ENCODE data around the gene IFNGR2. TPM values are rescaled to one million over a fixed set of nuclear protein-coding genes. Genes with fewer than 3 reads are reported as not detected.
"Not testable (repeated sequence)": the region's sequence is repeated elsewhere in the genome, so short reads cannot be mapped to it uniquely, and the experiment has no call there.

Gene IFNGR2
- total and polyA plus RNA-seq, 5 donors from 2014 or later, result 10.2 to 37.2 (median 22.8) TPM

GRCh38 chr21:33402001-33402979, 923 bp upstream of the IFNGR2 start:
- no peaks in the 10 kb centered on the region for H3K36me3 ChIP-seq (ENCODE audit: control insufficient read depth, insufficient read depth, low read length)
- peaks cover 16% of the 10 kb centered on the region for H3K27me3 Mint-ChIP-seq
- no peaks in the 10 kb centered on the region for H3K9me3 ChIP-seq (ENCODE audit: control insufficient read depth in 2 of 2, low read length in 2 of 2)
- DNase-seq (peak in 1 of 3 donors; percentile 31), ATAC-seq (ENCODE audit: low read depth in 2 of 2) (no peak)
- peaks cover 0 to 2% (median 0%) of the 10 kb centered on the region in 7 donors for H3K9me3 Mint-ChIP-seq
- peaks cover 6 to 58% (median 34%) of the 10 kb centered on the region in 4 donors for H3K4me1 Mint-ChIP-seq
- no peaks in the 10 kb centered on the region for H3K36me3 Mint-ChIP-seq
- H3K27ac ChIP-seq (ENCODE audit: insufficient read depth, low read length, poor library complexity, severe bottlenecking), result peak overlapping the region; percentile 61
- H3K27me3 ChIP-seq (ENCODE audit: control insufficient read depth, insufficient read depth, low read length), result no peaks in the 10 kb centered on the region
- peak overlapping the region in 2 of 3 donors; percentile 79 to 88 for H3K27ac Mint-ChIP-seq
- H3K4me3 ChIP-seq (ENCODE audit: low read depth, low read length), result no peak overlapping the region
- peak overlapping the region; percentile 81 to 90 (median 86) for H3K4me3 Mint-ChIP-seq
- peaks cover 41% of the 10 kb centered on the region for H3K4me1 ChIP-seq (ENCODE audit: control insufficient read depth, insufficient read depth, low read length, poor library complexity, severe bottlenecking)

GRCh38 chr21:33403786-33404585, 773 bp downstream of the IFNGR2 start:
- peaks cover 41% of the 10 kb centered on the region for H3K4me1 ChIP-seq (ENCODE audit: control insufficient read depth, insufficient read depth, low read length, poor library complexity, severe bottlenecking)
- peak overlapping the region; percentile 61 for H3K27ac ChIP-seq (ENCODE audit: insufficient read depth, low read length, poor library complexity, severe bottlenecking)
- no peaks in the 10 kb centered on the region for H3K27me3 ChIP-seq (ENCODE audit: control insufficient read depth, insufficient read depth, low read length)
- DNase-seq (peak in 2 of 3 donors; percentile 4 to 45), ATAC-seq (ENCODE audit: low read depth in 2 of 2) (peak; percentile 27 to 46)
- H3K4me3 ChIP-seq (ENCODE audit: low read depth, low read length), result peak overlapping the region; percentile 82
- H3K36me3 Mint-ChIP-seq, result peaks cover 4% of the 10 kb centered on the region
- H3K27ac Mint-ChIP-seq, result peak overlapping the region; percentile 95 to 96 (median 95)
- peaks cover 14% of the 10 kb centered on the region for H3K27me3 Mint-ChIP-seq
- no peaks in the 10 kb centered on the region for H3K9me3 ChIP-seq (ENCODE audit: control insufficient read depth in 2 of 2, low read length in 2 of 2)
- no peaks in the 10 kb centered on the region for H3K36me3 ChIP-seq (ENCODE audit: control insufficient read depth, insufficient read depth, low read length)
- peaks cover 0 to 2% (median 0%) of the 10 kb centered on the region in 7 donors for H3K9me3 Mint-ChIP-seq
- H3K4me3 Mint-ChIP-seq, result peak overlapping the region; percentile 95 to 99 (median 97)
- peaks cover 14 to 68% (median 37%) of the 10 kb centered on the region in 4 donors for H3K4me1 Mint-ChIP-seq

- no peaks in the 10 kb centered on the region for H3K27me3 ChIP-seq (ENCODE audit: control insufficient read depth, insufficient read depth, low read length)
Observed at GRCh38 chr21:33406493-33406892, 3.3 kb downstream of the IFNGR2 start.

GRCh38 chr21:33411949-33412430, 8.8 kb downstream of the IFNGR2 start:
- Histone ChIP-seq H3K9me3 (ENCODE audit: control insufficient read depth in 2 of 2, low read length in 2 of 2) (no peaks in the 10 kb centered on the region), H3K27ac (ENCODE audit: insufficient read depth, low read length, poor library complexity, severe bottlenecking) (no peak overlapping the region), H3K4me3 (ENCODE audit: low read depth, low read length) (no peak overlapping the region), H3K4me1 (ENCODE audit: control insufficient read depth, insufficient read depth, low read length, poor library complexity, severe bottlenecking) (peaks cover 10% of the 10 kb centered on the region), H3K27me3 (ENCODE audit: control insufficient read depth, insufficient read depth, low read length) (no peaks in the 10 kb centered on the region), H3K36me3 (ENCODE audit: control insufficient read depth, insufficient read depth, low read length) (peaks cover 16% of the 10 kb centered on the region)
- peak overlapping the region; percentile 14 to 69 (median 29) for H3K4me3 Mint-ChIP-seq
- H3K9me3 Mint-ChIP-seq, result no peaks in the 10 kb centered on the region
- H3K27me3 Mint-ChIP-seq, result no peaks in the 10 kb centered on the region
- ATAC-seq (ENCODE audit: low read depth in 2 of 2) (peak; percentile 69 to 72), DNase-seq (peak in 1 of 3 donors; percentile 87)
- peak overlapping the region; percentile 1 to 88 (median 87) for H3K27ac Mint-ChIP-seq
- H3K36me3 Mint-ChIP-seq, result peaks cover 26% of the 10 kb centered on the region
- H3K4me1 Mint-ChIP-seq, result peaks cover 22 to 69% (median 44%) of the 10 kb centered on the region in 4 donors

More at GRCh38 chr21:33406493-33406892, 3.3 kb downstream of the IFNGR2 start:
- H3K36me3 Mint-ChIP-seq, result peaks cover 7% of the 10 kb centered on the region
- H3K9me3 ChIP-seq (ENCODE audit: control insufficient read depth in 2 of 2, low read length in 2 of 2), result no peaks in the 10 kb centered on the region
- peak overlapping the region; percentile 4 to 96 (median 63) for H3K27ac Mint-ChIP-seq
- H3K4me1 Mint-ChIP-seq, result peaks cover 20 to 81% (median 41%) of the 10 kb centered on the region in 4 donors
- DNase-seq (no peak), ATAC-seq (ENCODE audit: low read depth in 2 of 2) (no peak)
- H3K27me3 Mint-ChIP-seq, result peaks cover 11% of the 10 kb centered on the region
- no peak overlapping the region for H3K27ac ChIP-seq (ENCODE audit: insufficient read depth, low read length, poor library complexity, severe bottlenecking)
- H3K9me3 Mint-ChIP-seq, result peaks cover 0 to 2% (median 0%) of the 10 kb centered on the region in 7 donors
- peak overlapping the region; percentile 78 to 99 (median 96) for H3K4me3 Mint-ChIP-seq
- H3K4me1 ChIP-seq (ENCODE audit: control insufficient read depth, insufficient read depth, low read length, poor library complexity, severe bottlenecking), result peaks cover 43% of the 10 kb centered on the region
- peak overlapping the region; percentile 5 for H3K4me3 ChIP-seq (ENCODE audit: low read depth, low read length)
- no peaks in the 10 kb centered on the region for H3K36me3 ChIP-seq (ENCODE audit: control insufficient read depth, insufficient read depth, low read length)

- Mint-ChIP-seq H3K4me3 (peak overlapping the region in 2 of 4 donors; percentile 14 to 69), H3K36me3 (peaks cover 28% of the 10 kb centered on the region), H3K27ac (peak overlapping the region; percentile 62 to 88 (median 87)), H3K4me1 (peaks cover 18 to 65% (median 40%) of the 10 kb centered on the region in 4 donors)
- DNase-seq; H3K9me3 Mint-ChIP-seq; H3K27me3 Mint-ChIP-seq; H3K4me3 ChIP-seq (ENCODE audit: low read depth, low read length); H3K9me3 ChIP-seq (ENCODE audit: control insufficient read depth in 2 of 2, low read length in 2 of 2); H3K27ac ChIP-seq (ENCODE audit: insufficient read depth, low read length, poor library complexity, severe bottlenecking); ATAC-seq (ENCODE audit: low read depth in 2 of 2); H3K27me3 ChIP-seq (ENCODE audit: control insufficient read depth, insufficient read depth, low read length): not testable (repeated sequence)
- H3K4me1 ChIP-seq (ENCODE audit: control insufficient read depth, insufficient read depth, low read length, poor library complexity, severe bottlenecking), result peaks cover 10% of the 10 kb centered on the region
- H3K36me3 ChIP-seq (ENCODE audit: control insufficient read depth, insufficient read depth, low read length), result peaks cover 19% of the 10 kb centered on the region
Observed at GRCh38 chr21:33412439-33412831, 9.2 kb downstream of the IFNGR2 start.

DNA sequence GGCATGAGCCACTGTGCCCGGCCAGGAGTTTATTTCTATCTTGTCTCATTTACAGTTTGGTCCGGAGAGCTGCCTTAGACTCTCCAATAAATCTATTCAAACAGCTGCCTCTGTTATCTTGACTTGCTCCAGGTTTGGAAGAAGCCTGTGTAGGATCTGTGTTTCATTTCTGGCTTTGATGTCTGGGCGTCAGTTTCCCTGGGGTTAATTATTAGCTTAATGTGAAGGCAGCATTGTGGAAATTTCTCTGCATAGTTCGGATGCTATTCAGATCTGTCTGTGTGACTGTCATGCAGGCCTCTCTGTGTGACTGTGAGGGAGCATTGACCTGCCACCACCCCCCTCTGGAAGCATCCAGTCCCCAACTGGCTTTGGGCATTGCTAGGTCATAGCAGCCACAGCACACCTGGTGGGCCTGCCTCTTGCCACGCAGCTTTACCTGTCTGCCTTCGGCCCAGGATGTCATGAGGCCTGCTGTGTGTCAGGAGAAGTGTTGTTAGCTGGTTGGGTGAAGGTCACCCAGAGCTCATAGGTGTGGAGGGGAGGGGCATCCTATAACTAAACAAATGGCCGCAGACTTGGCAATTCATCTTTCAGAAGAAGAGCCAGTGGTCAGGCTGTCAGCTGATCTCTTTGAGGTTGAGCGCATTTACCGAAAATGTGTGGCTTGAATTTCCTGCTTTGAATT, 9.8 kb downstream of the IFNGR2 start:
- H3K27ac Mint-ChIP-seq, result peak overlapping the region; percentile 62 to 90 (median 63)
- H3K36me3 Mint-ChIP-seq, result peaks cover 30% of the 10 kb centered on the region
- ATAC-seq (ENCODE audit: low read depth in 2 of 2) (peak in 1 of 2 donors; percentile 13), DNase-seq (no peak)
- no peaks in the 10 kb centered on the region for H3K27me3 Mint-ChIP-seq
- Histone ChIP-seq H3K4me1 (ENCODE audit: control insufficient read depth, insufficient read depth, low read length, poor library complexity, severe bottlenecking) (peaks cover 10% of the 10 kb centered on the region), H3K36me3 (ENCODE audit: control insufficient read depth, insufficient read depth, low read length) (peaks cover 19% of the 10 kb centered on the region), H3K27me3 (ENCODE audit: control insufficient read depth, insufficient read depth, low read length) (no peaks in the 10 kb centered on the region), H3K4me3 (ENCODE audit: low read depth, low read length) (no peak overlapping the region), H3K9me3 (ENCODE audit: control insufficient read depth in 2 of 2, low read length in 2 of 2) (no peaks in the 10 kb centered on the region), H3K27ac (ENCODE audit: insufficient read depth, low read length, poor library complexity, severe bottlenecking) (no peak overlapping the region)
- H3K4me1 Mint-ChIP-seq, result peaks cover 17 to 63% (median 41%) of the 10 kb centered on the region in 4 donors
- H3K4me3 Mint-ChIP-seq, result peak overlapping the region in 3 of 4 donors; percentile 45 to 67 (median 49)
- no peaks in the 10 kb centered on the region for H3K9me3 Mint-ChIP-seq

- ATAC-seq (ENCODE audit: low read depth in 2 of 2) (no peak), DNase-seq (no peak)
- Mint-ChIP-seq H3K27me3 (no peaks in the 10 kb centered on the region), H3K4me1 (peaks cover 11 to 52% (median 39%) of the 10 kb centered on the region in 4 donors), H3K9me3 (no peaks in the 10 kb centered on the region), H3K4me3 (peak overlapping the region in 1 of 4 donors; percentile 38), H3K27ac (peak overlapping the region; percentile 42 to 80 (median 62)), H3K36me3 (peaks cover 30% of the 10 kb centered on the region)
- H3K9me3 ChIP-seq (ENCODE audit: control insufficient read depth in 2 of 2, low read length in 2 of 2), result no peaks in the 10 kb centered on the region
- no peak overlapping the region for H3K4me3 ChIP-seq (ENCODE audit: low read depth, low read length)
- H3K36me3 ChIP-seq (ENCODE audit: control insufficient read depth, insufficient read depth, low read length), result peaks cover 22% of the 10 kb centered on the region
- H3K27me3 ChIP-seq (ENCODE audit: control insufficient read depth, insufficient read depth, low read length), result no peaks in the 10 kb centered on the region
- peaks cover 10% of the 10 kb centered on the region for H3K4me1 ChIP-seq (ENCODE audit: control insufficient read depth, insufficient read depth, low read length, poor library complexity, severe bottlenecking)
- no peak overlapping the region for H3K27ac ChIP-seq (ENCODE audit: insufficient read depth, low read length, poor library complexity, severe bottlenecking)
Observed at GRCh38 chr21:33414068-33414467, 10.9 kb downstream of the IFNGR2 start.
